Activated naive CD4-positive, alpha-beta T cell treated with anti-CD3 and anti-CD28 coated beads, Interleukin-2, amount 10 ng/mL, durations not matched to agents 7 days and 5 days (primary cell): ENCODE measurements around the gene TULP1.

Source experiments
- CTCF ChIA-PET: fragments of 350-600 bp; sonication (Branson Sonifier 250); formaldehyde crosslinking; loops from one replicate; lab custom pipeline; 2021; ENCODE audit warnings: antibody characterized with exemption; lab: Charles Lee
- DNase-seq: peaks from one replicate; pipeline ENCODE4 v3.0.0-alpha.2; 2020
- H3K27ac Mint-ChIP-seq: one replicate; pipeline ENCODE4 v1.8.0; 2021; ENCODE audit warnings: mild to moderate bottlenecking, moderate library complexity, mixed read lengths
- H3K27me3 Mint-ChIP-seq: one replicate; pipeline ENCODE4 v1.8.0; 2021; ENCODE audit warnings: mild to moderate bottlenecking, mixed read lengths
- H3K36me3 Mint-ChIP-seq: one replicate; pipeline ENCODE4 v1.8.0; 2021; ENCODE audit warnings: mixed read lengths
- H3K4me1 Mint-ChIP-seq: one replicate; pipeline ENCODE4 v1.8.0; 2021; ENCODE audit warnings: mixed read lengths
- H3K4me3 Mint-ChIP-seq: one replicate; pipeline ENCODE4 v1.8.0; 2021; ENCODE audit warnings: mild to moderate bottlenecking, moderate library complexity, mixed read lengths
- H3K9me3 Mint-ChIP-seq: one replicate; pipeline ENCODE4 v1.8.0; 2021; ENCODE audit warnings: mixed read lengths

The TULP1 gene

GRCh38 chr6:35468181-35468979 lies 44.3 kb downstream of the TULP1 start, which contains the start of gene RPL10A:
TSS of gene RPL10A (plus strand) at chr6:35468401. CDS start at chr6:35468435, 34 bp downstream.
- Mint-ChIP-seq H3K27ac (peak within 1 kb of the TSS; percentile 99), H3K4me1 (peaks cover 41% of the 10 kb centered on the region), H3K4me3 (peak within 1 kb of the TSS; percentile 99), H3K9me3 (no peaks in the 10 kb centered on the region), H3K36me3 (peaks cover 61% of the 10 kb centered on the region), H3K27me3 (no peaks in the 10 kb centered on the region)
- CTCF ChIA-PET, result interaction anchor here (0.7 to 4.5 kb wide), 12 partner anchors 10 to 268 kb away, joined by 3 to 61 read pairs (median 8); partner anchors contain the start of genes DEF6, FANCE and PPARD
- DNase-seq, result peak; percentile 97

- DNase-seq, result no peak
- Mint-ChIP-seq H3K27ac (peak overlapping the region; percentile 38), H3K9me3 (no peaks in the 10 kb centered on the region), H3K4me3 (no peak overlapping the region), H3K36me3 (peaks cover 54% of the 10 kb centered on the region), H3K27me3 (no peaks in the 10 kb centered on the region), H3K4me1 (peaks cover 24% of the 10 kb centered on the region)
- CTCF ChIA-PET, result interaction anchor here (0.9 to 4.5 kb wide), 7 partner anchors 10 to 172 kb away, joined by 3 to 61 read pairs (median 14); partner anchors contain the start of gene DEF6
Observed at GRCh38 chr6:35465646-35466045, 47.0 kb downstream of the TULP1 start.

- Mint-ChIP-seq H3K9me3 (no peaks in the 10 kb centered on the region), H3K27ac (no peak overlapping the region), H3K27me3 (no peaks in the 10 kb centered on the region), H3K4me1 (peaks cover 9% of the 10 kb centered on the region), H3K36me3 (peaks cover 45% of the 10 kb centered on the region), H3K4me3 (no peak overlapping the region)
- CTCF ChIA-PET, result interaction anchor here (1.0 kb wide), 1 partner anchor 166 kb away, joined by 3 read pairs; no protein-coding TSS in a partner anchor
- no peak for DNase-seq
Observed at GRCh38 chr6:35463292-35463691, 49.4 kb downstream of the TULP1 start.

GRCh38 chr6:35461270-35461669 lies 51.4 kb downstream of the TULP1 start:
- Mint-ChIP-seq H3K27ac (no peak overlapping the region), H3K36me3 (peaks cover 39% of the 10 kb centered on the region), H3K4me1 (peaks cover 3% of the 10 kb centered on the region), H3K4me3 (no peak overlapping the region), H3K27me3 (no peaks in the 10 kb centered on the region), H3K9me3 (no peaks in the 10 kb centered on the region)
- CTCF ChIA-PET, result no interaction called here
- DNase-seq, result no peak

- H3K27me3 Mint-ChIP-seq, result no peaks in the 10 kb centered on the region
- CTCF ChIA-PET, result interaction anchor here (0.6 to 2.2 kb wide), 4 partner anchors 10 to 182 kb away, joined by 3 to 9 read pairs (median 4); partner anchors contain the start of genes PPARD and RPL10A
- DNase-seq, result no peak
- peaks cover 40% of the 10 kb centered on the region for H3K36me3 Mint-ChIP-seq
- H3K9me3 Mint-ChIP-seq, result no peaks in the 10 kb centered on the region
- H3K27ac Mint-ChIP-seq, result peak overlapping the region; percentile 1
- peaks cover 30% of the 10 kb centered on the region for H3K4me1 Mint-ChIP-seq
- H3K4me3 Mint-ChIP-seq, result no peak overlapping the region
Observed at GRCh38 chr6:35457907-35458306, 54.8 kb downstream of the TULP1 start.

- Mint-ChIP-seq H3K4me3 (peak overlapping the region; percentile 6), H3K27ac (no peak overlapping the region), H3K4me1 (peaks cover 52% of the 10 kb centered on the region), H3K27me3 (peaks cover 25% of the 10 kb centered on the region), H3K9me3 (no peaks in the 10 kb centered on the region), H3K36me3 (peaks cover 28% of the 10 kb centered on the region)
- CTCF ChIA-PET, result interaction anchor here (1.3 to 8.9 kb wide), 3 partner anchors 11 to 158 kb away, joined by 3 to 113 read pairs (median 9); partner anchors contain the start of gene DEF6
- DNase-seq, result no peak
Observed at GRCh38 chr6:35454391-35455110, 58.1 kb downstream of the TULP1 start.

GRCh38 chr6:35453236-35453635 lies 59.5 kb downstream of the TULP1 start:
- Mint-ChIP-seq H3K9me3 (no peaks in the 10 kb centered on the region), H3K4me1 (peaks cover 58% of the 10 kb centered on the region)
- CTCF ChIA-PET, result interaction anchor here (0.6 to 8.9 kb wide), 3 partner anchors 45 to 157 kb away, joined by 3 to 113 read pairs (median 9); partner anchors contain the start of gene DEF6

GRCh38 chr6:35452183-35453090 lies 60.3 kb downstream of the TULP1 start, which contains the start of gene FANCE:
TSS of gene FANCE (plus strand) at chr6:35452338. CDS start at chr6:35452546, 208 bp downstream.
- Mint-ChIP-seq H3K27me3 (peaks cover 30% of the 10 kb centered on the region), H3K4me1 (peaks cover 57% of the 10 kb centered on the region), H3K36me3 (peaks cover 19% of the 10 kb centered on the region), H3K27ac (peak within 1 kb of the TSS; percentile 80), H3K4me3 (peak within 1 kb of the TSS; percentile 80), H3K9me3 (no peaks in the 10 kb centered on the region)
- CTCF ChIA-PET, result interaction anchor here (0.7 to 8.9 kb wide), 4 partner anchors 14 to 156 kb away, joined by 3 to 113 read pairs (median 5); partner anchors contain the start of genes DEF6 and PPARD
- peak; percentile 95 for DNase-seq

More at GRCh38 chr6:35453236-35453635, 59.5 kb downstream of the TULP1 start:
- Mint-ChIP-seq H3K36me3 (peaks cover 23% of the 10 kb centered on the region), H3K27ac (peak overlapping the region; percentile 80), H3K27me3 (peaks cover 30% of the 10 kb centered on the region), H3K4me3 (peak overlapping the region; percentile 77)
- DNase-seq, result no peak

- DNase-seq, result no peak
- Mint-ChIP-seq H3K27ac (no peak overlapping the region), H3K4me1 (peaks cover 57% of the 10 kb centered on the region), H3K9me3 (no peaks in the 10 kb centered on the region), H3K4me3 (peak overlapping the region; percentile 80), H3K36me3 (peaks cover 17% of the 10 kb centered on the region), H3K27me3 (peaks cover 30% of the 10 kb centered on the region)
- CTCF ChIA-PET, result interaction anchor here (0.7 to 8.9 kb wide), 12 partner anchors 14 to 155 kb away, joined by 3 to 114 read pairs (median 5); partner anchors contain the start of genes DEF6, PPARD and RPL10A
Observed at GRCh38 chr6:35451354-35452182, 61.1 kb downstream of the TULP1 start.

- CTCF ChIA-PET, result interaction anchor here (0.7 to 8.9 kb wide), 23 partner anchors 13 to 287 kb away, joined by 3 to 114 read pairs (median 4); partner anchors contain the start of genes DEF6, PPARD and RPL10A
- H3K36me3 Mint-ChIP-seq, result peaks cover 7% of the 10 kb centered on the region
- H3K9me3 Mint-ChIP-seq, result no peaks in the 10 kb centered on the region
- peak; percentile 52 for DNase-seq
- H3K27me3 Mint-ChIP-seq, result peaks cover 42% of the 10 kb centered on the region
- H3K4me3 Mint-ChIP-seq, result no peak overlapping the region
- H3K4me1 Mint-ChIP-seq, result peaks cover 61% of the 10 kb centered on the region
- H3K27ac Mint-ChIP-seq, result no peak overlapping the region
Observed at GRCh38 chr6:35449287-35449881, 63.3 kb downstream of the TULP1 start.

- Mint-ChIP-seq H3K4me1 (peaks cover 49% of the 10 kb centered on the region), H3K27ac (no peak overlapping the region), H3K36me3 (peaks cover 2% of the 10 kb centered on the region), H3K4me3 (no peak overlapping the region), H3K27me3 (peaks cover 46% of the 10 kb centered on the region), H3K9me3 (no peaks in the 10 kb centered on the region)
- CTCF ChIA-PET, result interaction anchor here (0.8 to 8.9 kb wide), 9 partner anchors 11 to 288 kb away, joined by 3 to 114 read pairs (median 4); partner anchors contain the start of genes DEF6 and PPARD
- DNase-seq, result no peak
Observed at GRCh38 chr6:35448191-35448590, 64.5 kb downstream of the TULP1 start.
